IPS-11a (cell line): ENCODE data around the gene STK36.

ENCODE experiments used
- H3K4me3 ChIP-seq: one replicate; pipeline ENCODE4 v1.5.1; 2013; ENCODE audit warnings: low read depth, low read length, control low read depth

STK36 gene

DNA sequence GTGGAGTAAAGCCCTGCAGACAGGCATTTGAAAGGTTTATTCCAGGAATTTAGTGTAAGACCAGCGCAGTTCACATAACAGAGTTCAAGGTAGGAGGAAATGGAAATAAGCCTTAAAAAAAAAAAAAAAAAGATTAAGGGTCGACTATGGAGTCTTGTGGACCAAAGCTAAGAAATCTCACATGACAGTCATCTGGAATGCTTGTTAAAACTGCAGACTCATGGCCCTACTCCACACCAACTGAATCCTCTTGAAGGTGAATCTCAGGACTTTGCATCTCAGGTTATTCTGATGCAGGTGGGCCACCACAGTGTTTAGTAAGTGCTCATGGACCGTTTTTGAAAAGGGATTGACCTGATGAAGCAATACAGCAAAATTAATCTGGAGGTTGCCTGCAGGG is 47.6 kb downstream of the STK36 start:
- H3K4me3 ChIP-seq, result no peak overlapping the region

DNA sequence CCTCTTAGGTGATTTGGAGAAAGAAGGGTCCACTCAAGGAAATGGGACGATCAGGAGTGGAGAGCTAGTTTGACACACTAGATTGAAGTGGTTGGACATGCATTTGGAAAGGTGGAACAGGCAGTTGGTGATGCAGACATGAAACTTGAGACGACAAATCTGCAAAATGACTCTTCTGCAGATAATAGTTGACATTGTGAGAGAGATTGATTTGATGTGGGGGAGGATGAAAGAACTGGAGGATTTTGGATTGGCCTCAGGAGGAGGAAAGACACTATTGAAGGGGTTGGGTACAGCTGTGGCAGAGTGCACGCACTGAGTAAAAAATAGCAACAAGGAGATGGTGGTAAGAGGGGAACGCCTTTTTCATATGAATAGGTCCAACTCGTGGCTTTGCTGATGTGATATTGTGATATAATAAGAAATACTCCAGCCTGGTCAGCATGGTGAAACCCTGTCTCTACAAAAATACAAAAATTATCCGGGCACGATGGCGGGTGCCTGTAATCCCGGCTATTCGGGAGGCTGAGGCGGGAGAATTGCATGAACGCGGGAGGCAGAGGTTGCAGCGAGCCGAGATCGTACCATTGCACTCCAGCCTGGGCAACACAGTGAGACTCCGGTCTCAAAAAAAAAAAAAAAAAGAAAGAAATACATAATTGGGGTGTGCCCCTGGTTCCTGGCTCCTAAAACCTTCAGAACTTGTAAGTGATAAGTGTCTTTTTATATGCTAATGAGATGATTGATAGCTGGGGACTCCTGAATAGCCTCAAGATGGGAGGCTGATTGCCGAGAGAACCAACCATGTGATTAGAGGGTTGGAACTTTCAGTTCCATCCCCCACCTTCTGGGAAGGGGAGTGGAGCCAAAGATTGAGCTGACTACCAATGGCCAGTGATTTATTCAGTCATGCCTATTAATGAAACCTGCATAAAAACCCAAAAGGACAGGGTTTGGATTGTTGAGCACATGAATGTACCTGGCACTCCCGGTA is 48.5 kb downstream of the STK36 start:
- H3K4me3 ChIP-seq, result no peak overlapping the region

DNA sequence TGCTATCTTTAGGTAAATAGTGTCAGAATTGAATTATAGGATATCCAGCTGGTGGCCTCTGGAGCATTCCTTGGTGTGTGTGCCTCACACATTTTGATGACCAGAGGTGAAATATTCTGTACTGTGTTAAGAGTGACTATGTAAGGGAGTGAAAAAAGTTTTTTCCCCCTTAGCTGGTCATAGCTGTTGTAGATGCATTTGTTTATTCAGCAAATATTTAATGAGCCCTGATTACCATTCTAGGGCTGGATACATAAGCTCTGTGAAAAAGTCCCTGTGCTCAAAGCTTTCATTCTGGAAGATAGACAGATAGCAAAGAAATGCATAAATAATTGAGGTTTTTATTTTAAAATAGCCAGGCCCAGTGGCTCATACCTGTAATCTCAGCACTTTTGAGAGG is 49.6 kb downstream of the STK36 start:
- H3K4me3 ChIP-seq, result no peak overlapping the region

DNA sequence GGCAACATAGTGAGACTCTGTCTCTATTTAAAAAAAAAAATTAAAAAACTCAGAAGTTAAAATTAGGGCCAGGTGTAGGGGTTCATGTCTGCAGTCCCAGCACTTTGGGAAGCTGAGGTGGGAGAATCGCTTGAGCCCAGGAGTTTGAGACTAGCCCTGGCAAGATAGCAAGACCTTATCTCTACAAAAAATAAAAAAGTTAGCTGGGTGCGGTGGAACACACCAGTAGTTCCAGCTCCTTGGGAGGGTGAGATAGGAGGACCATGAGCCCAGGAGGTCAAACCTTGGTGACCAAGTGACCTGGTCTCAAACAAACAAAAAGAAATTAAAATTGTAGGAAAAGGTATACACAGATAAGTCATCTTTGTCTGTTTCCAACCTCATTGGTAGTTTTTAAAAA is 50.0 kb downstream of the STK36 start:
- no peak overlapping the region for H3K4me3 ChIP-seq

DNA sequence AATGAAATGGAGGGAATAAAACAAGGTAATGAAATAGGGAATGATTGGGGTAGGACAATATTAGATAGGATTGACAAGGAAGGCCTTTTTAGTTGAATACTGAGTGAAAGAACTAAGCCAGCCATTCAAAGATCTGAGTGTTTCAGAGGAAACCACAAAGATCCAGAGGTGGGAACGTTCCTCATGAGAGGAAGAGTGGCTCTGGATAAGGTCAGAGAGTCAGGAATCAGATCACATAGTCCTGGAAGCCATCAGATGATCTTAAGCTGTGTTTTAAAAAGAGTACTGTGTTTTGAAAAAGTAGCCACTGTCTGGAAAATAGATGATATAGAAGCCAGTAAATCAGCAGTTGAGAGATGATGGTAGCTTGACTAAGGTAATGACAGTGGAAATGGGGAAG is 50.5 kb downstream of the STK36 start:
- H3K4me3 ChIP-seq, result no peak overlapping the region

DNA sequence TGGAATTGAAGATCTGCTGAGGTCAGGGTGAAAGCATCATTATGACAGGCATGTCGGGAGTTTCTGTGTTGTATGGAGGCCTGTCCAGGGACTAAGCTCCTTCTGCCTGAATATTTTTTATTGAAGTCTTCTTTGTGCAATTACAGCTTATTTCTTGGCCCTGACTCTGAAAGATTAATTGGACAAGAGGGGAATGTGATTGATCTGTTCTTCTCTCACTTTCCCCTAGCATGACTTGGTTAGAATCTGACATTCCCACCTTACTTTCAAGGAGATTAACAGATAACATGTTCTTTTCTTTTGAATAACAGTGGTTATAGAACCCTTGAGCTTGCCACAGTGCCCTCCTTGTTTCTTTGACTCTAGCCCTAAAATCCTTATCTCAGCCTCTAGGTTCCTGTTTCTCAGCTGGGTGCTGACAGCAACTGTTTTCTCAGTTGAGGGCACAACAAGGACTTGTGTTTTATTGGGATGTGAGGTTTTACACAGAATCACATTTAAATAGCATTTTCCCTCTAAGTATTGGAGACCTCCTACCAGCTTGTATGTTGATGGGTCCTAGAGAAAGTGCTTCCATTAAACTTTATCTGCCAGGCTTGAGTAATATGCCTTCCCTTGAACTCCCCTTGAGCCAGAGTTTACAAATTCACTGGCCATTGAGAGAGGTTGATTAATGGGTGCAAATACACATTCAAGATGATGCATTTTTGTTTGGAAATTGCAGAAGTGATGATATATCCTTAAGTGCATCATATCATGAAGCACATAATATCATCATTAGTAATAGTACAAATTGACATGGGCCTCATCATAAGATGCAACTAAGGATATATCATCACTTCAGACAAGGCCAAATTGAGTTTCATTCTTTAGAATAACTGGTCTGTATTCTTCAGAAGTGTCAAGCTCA is 51.2 kb downstream of the STK36 start:
- no peak overlapping the region for H3K4me3 ChIP-seq

DNA sequence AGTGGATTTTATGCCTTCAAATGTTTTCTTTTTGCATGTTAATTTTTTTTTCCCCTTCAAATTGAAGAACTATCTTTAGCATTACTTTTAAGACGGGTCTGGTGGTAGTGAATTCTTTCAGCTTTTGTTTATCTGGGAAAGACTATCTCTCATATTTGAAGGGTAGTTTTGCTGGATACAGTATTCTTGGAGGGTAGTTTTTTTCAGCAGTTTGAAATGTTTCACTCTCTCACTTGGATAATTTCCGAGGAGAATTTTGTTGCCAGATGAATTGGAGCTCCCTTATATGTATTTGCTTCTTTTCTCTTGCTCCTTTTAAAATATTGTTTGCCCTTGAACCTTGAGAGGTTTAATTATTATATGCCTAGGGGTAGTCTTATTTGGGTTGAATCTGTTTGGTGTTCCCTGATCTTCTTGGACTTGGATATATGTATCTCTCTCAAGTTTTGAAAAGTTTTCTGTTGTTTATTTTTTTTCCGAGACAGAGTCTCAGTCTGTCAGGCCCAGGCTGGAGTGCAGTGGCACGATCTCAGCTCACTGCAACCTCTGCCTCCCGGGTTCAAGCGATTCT is 54.2 kb downstream of the STK36 start:
- H3K4me3 ChIP-seq, result no peak overlapping the region

DNA sequence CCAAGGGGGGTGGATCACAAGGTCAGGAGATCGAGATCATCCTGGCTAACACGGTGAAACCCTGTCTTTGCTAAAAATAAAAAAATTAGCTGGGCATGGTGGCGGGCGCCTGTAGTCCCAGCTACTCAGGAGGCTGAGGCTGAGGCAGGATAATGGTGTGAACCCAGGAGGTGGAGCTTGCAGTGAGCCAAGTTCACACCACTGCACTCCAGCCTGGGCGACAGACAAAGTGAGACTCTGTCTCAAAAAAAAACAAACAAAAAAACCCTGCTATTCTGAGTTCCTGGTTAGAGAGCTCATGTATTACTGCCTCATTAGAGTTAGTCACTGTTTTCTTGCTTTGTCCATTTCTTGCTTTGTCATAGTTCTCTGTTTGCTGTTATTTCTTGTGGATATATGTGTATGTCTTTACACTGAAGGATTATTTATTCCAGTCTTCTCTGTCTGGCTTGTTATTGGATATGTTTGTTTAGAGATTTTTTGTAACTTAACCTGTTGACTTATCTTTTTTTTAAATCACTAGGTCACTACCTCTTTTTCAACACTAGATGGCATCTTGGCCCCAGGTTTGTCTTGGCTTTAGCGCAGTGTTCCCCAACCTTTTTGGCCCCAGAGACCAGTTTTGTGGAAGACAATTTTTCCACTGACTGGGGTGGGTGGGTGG is 55.7 kb downstream of the STK36 start:
- H3K4me3 ChIP-seq, result no peak overlapping the region

DNA sequence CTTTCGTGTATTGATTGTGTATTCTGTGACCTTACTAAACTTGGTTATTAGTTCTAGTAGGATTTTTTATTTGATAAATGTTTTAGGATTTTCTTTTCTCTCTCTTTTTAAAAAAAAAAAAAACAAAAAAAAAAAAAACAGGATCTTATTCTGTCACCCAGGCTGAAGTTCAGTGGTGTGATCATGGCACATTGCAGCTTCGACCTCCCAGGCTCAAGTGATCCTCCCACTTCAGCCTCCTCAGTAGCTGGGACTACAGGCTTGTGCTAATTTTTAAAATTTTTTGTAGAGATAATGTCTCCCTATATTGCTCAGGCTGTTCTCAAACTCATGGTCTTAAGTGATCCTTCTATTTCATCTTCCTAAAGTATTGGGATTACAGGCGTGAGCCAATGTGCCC is 57.8 kb downstream of the STK36 start:
- no peak overlapping the region for H3K4me3 ChIP-seq

DNA sequence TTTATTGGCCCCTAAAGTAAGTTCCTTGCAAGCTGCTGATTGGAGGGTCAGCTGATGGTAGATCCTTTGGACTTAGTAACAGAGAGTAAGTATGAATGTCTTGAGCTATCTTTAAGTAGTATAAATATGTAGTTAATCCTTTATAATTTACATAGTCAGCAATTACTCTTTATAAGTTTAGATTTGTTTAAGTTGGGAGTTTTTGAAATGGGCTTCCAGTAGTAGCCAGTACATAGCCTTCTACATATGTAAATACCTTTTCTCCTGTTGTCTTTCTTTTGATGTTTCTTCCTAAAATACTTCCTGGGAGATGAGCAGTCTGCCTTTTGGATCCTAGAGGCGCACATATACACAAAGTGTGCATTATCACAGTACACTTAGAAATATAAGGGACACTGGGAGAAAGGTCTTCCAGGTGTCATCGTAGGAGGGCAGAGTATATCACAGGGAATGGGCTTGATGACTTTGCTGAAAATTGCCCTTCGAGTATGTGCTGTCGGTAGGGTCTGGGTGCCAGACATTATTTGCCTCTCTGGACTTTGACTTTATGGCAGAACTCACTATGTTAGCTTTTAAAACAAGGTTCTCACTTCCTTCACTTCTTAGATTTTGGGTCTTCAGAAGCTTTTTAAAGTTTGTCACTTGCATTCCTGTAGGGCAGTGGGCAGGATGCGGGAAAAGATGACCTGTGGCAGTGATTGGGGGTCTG is 60.3 kb downstream of the STK36 start:
- H3K4me3 ChIP-seq, result no peak overlapping the region

DNA sequence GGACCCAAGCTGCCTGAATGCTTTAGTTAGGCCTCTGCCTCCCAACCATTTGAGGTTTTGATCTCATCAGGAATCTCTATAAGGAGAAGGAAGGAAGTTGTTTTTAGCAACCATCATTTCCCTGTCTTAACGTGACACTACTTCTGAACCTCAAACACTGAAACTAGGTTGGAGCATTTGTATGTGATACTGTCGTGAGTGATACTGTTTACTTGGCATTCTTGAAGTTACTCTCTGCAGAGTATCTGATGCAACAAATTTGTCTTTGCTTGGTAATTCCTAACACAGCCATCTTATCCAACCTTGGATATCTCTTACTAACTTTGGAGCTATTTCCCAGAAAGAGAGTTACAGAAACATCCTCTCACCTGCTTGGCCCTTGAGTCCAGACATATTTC is 60.9 kb downstream of the STK36 start:
- no peak overlapping the region for H3K4me3 ChIP-seq

DNA sequence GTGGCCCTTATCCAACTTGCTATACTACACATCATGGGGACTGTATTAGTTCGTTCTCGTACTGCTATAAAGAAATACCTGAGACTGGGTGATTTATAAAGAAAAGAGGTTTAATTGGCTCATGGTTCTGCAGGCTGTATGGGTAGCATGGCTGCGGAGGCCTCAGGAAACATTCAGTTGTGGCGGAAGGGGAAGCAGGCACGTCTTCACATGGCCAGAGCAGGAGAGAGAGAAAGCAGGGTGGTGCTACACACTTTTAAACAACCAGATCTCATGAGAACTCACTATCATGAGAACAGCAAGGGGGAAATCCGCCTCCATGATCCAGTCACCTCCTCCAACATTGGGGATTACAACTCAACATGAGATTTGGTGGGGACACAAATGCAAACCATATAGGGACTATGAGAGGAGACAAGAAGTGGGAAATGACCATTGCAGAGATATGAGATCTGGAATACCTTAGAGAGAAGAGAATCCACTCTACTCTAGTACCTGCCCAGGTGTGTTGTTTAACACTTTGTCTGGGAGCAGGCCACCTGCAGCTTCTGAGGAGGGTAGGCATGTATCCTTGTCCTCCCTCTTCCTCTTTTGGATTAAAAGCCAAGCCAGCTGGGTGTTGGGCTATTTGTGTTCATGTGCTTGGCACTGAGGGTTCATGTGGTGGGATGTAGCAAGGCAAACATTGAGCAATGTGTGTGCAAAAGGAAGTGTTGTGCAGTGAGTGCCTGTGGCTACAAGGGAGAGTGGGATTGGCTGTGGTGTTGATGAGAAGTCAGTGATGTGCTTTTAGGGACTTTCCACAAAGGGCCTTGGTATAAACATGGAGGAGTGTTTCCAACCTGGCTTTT is 61.5 kb downstream of the STK36 start:
- no peak overlapping the region for H3K4me3 ChIP-seq

DNA sequence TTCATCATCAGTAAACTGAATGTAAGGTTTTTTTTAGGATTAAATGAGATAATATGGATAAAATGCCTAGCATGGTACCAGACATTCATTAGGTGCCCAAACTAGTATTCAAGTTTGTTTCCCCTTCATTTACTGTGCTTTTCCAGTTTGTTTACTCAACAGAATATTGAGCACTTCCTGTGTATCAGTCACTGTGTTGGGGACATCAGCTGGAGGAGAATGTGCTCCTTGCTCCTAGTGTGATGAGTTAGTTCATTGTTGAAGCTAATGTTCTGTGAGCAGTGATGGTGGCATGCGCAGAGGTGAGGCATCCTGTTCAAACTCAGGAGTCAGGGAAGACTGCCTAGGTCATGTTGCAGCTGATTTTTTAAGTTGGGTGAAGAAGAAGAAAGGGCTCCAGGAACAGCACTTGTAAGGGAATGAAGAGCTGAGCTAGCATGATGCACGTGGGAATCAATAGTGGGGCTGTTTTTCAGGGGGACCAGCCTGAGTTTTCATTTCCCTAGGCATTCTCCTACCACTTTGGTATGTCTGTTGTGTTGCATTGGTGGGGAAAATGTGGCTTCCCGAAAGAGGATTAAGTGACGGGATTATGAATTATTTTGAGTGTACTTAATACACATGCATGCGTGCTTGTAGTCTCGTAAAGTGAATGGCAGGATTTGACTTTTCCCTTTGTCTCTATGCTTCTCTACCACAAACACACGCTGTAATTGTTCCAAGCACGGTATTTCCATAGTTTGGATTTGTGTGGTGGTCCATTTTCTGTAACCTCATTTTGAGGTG is 62.5 kb downstream of the STK36 start:
- H3K4me3 ChIP-seq, result no peak overlapping the region

DNA sequence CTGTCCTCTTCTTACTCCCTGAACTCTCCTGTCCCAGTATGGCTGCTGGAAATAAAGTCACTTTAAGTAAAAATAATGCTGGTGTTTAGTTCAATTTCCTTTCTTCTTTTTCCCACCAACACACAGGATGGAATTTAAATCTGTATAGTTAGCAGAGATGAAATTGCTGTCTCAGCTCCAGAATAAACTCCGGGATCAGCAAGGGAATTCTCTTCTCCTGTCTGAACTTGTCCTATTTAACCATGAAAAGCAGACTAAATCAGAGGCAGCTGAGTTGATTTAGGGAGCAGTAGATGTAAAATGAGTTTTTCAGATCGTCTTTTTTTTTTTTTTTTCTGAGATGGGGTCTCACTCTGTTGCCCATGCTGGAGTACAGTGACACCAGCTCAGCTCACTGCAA is 64.6 kb downstream of the STK36 start:
- H3K4me3 ChIP-seq, result no peak overlapping the region

DNA sequence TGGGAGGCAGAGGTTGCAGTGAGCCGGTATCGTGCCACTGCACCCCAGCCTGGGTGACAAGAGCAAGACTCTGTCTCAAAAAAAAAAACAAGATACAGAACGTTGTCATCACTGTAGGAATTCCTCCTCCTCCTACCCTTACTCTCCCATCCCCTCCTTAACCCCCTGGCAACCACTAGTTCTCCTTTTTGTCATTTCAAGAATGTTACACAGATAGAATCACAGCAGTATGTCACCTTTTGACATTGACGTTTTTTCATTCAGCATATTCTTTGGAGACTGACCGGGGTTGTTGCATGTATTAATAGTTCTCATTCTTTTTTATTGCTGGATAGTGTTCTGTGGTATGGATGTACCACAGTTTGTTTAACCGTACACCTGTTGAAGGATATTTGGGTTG is 71.2 kb downstream of the STK36 start:
- no peak overlapping the region for H3K4me3 ChIP-seq

DNA sequence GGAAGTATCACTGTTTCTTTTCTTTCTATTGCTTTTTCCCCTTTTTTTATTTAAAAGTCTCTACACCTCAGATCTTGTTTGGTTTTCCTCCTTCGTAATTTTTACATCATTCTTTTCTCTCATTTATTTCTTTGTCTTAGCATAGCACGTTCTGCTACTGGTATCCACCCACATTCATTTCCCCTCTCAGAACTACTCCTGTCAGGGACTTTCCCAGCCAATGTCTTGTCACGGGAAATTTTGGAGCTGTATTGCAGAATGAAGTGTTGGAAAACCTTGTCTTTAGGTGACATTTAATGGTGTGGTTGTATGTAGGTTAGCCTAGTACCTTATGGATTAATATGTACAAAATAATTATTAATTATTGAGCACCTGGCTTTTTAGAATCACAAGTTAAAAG is 72.7 kb downstream of the STK36 start:
- no peak overlapping the region for H3K4me3 ChIP-seq

DNA sequence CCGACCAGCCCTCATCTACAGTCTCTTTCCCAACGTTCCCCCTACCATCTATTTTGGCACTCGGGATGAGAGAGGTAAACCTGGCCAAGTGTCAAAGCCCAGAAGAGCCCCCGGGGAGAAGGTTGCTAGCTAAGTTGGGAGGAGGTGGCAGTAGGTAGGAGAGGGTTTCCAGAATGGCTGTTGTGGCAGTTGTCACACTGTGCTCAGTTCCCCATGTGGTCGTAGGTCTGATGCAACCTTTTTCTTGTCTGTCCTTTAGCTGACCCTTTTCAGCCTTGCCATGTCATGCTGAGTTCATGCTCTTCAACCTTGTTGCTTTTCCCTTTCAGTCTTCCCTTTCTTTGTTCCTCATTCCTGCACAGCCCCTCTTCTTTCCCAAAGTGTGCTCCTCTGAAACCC is 73.3 kb downstream of the STK36 start:
- H3K4me3 ChIP-seq, result no peak overlapping the region

DNA sequence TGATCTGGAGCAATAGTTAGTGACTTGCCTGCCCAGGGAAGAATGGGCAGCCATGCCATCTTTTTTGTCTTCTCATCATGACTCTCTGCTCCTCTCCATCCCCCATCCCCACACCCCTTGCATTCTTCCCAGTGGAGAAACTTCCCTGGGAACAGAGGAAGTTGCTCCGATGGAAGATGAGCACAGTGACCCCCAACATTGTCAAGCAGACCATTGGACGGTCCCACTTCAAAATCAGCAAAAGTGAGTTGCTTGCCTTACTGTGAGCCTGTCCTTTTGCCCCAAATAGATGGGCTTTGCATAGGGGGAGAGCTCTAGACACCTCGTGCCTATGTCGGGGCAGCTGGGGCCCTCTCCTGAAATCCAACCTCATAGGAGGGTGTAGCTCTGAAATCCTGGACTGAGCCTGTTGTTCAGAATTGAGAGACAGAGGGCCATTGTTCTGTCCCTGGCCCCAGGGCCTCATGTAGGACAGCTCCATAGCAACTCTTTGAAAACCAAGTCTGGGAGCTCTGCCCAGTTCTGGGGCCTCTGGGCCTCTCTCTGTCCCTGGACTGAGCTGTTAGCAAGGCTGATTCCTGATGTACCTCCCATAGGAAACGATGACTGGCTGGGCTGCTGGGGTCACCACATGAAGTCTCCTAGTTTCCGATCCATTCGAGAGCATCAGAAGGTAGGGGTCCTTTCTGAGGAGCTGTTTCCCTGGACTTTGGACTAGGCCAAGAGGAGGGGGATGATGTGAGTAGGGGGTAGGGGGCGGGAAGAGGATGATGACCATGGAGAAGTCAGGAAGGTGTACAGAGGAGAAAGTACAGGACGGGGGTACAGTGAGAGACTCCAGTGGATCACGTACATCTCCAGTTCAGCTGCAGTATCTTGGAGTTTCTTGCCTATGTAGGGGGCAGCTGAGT is 73.9 kb downstream of the STK36 start:
- no peak overlapping the region for H3K4me3 ChIP-seq
